Measurements from ENCODE around the gene SAPCD2. TPM values are rescaled to one million over a fixed set of nuclear protein-coding genes. Genes with fewer than 3 reads are reported as not detected.

SAPCD2 gene
- total RNA-seq, 4 donors from 2014 or later: 0.15 to 5.9 (median 1.0) TPM; not detected in 1

DNA sequence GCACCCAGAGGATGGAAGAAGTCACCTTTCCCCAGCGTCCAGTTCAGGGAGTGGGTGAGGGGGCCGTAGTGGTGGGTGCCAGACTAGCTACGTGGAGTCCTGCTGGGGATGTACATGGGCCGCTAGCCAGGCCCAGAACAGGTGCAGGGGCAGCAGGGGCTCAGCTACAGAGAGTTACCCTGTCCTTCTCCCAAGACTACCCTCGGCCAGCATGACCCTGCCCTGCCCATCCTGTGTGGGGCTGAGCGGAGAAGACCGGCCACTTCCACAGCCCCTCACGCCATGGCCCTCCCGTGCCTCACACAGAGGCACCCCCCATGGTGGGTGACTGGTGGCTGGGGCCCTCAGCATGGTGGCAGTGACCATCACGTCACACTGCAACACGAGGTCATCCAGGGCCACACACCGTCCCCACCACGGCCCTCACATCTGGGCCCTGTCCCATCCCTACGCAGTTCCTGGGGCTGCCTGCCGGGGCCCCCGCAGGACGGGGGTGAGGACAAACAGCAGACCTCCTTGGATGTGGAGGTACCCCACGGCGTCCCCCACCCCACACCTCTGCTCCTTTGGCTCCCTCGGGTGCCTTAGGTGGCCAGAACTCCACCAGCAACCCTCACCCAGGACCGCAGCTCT, 45.2 kb upstream of the SAPCD2 start:
- DNase-seq: no peak
- Histone ChIP-seq H3K9me3 (no peaks in the 10 kb centered on the region), H3K27me3 (no peaks in the 10 kb centered on the region), H3K36me3 (no peaks in the 10 kb centered on the region), H3K27ac (no peak overlapping the region), H3K4me1 (peaks cover 0 to 6% of the 10 kb centered on the region in 2 donors), H3K4me3 (no peak overlapping the region)
- no peak for TF ChIP-seq POLR2A (IDR thresholded peaks at IDR 0.05)
- TF ChIP-seq, protein P1, sequence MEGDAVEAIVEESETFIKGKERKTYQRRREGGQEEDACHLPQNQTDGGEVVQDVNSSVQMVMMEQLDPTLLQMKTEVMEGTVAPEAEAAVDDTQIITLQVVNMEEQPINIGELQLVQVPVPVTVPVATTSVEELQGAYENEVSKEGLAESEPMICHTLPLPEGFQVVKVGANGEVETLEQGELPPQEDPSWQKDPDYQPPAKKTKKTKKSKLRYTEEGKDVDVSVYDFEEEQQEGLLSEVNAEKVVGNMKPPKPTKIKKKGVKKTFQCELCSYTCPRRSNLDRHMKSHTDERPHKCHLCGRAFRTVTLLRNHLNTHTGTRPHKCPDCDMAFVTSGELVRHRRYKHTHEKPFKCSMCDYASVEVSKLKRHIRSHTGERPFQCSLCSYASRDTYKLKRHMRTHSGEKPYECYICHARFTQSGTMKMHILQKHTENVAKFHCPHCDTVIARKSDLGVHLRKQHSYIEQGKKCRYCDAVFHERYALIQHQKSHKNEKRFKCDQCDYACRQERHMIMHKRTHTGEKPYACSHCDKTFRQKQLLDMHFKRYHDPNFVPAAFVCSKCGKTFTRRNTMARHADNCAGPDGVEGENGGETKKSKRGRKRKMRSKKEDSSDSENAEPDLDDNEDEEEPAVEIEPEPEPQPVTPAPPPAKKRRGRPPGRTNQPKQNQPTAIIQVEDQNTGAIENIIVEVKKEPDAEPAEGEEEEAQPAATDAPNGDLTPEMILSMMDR (IDR thresholded peaks at IDR 0.05): no peak
- intact Hi-C loops (cut with DNase I; ENCODE audit: low total_unique reads): loop anchor here (10.0 kb wide), 1 partner anchor 109 kb away; the partner anchor contains the start of genes CYSRT1, RNF208 and RNF224

DNA sequence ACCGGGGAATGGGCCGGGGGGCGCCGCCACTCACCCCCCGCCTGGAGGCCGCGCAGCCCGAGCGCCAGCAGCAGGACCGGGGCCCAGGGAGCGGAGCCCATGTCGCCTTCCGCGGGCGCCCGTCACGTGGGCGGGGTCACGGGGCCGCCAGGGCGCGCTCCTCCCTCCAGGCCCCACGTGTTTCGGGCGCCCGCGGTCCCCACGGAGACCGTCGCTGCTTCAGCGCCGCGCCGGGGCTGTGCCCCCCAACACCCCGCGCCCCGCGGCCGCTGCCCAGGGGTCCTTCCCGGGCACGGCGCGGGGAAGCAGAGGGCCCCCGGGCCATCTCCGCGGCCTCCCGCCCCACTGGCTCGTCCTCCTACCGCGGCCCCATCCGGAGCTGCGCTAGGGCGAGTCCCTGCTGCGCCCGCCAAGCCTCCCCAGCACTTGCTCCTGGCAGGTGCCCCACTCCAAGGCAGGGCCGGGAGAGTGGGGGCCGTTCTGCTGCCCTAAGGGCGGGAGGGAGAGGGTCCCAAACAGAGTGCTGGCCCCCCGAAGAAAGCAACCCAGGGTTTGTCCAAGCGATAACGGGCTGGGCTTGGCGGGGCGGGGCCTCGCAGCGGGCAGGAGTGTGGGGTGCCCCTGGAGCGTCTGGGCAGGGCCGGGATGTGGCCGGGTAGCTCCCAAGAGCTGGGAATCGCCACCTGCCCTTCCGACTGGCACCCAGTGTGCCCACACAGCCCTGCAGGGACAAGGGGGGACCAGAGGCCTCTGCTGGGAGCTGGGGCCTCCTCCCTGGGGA, 44.4 kb upstream of the SAPCD2 start, which contains the start of gene DPP7:
DPP7 (minus strand) TSS at position 121 of the 781 bp plus-strand sequence; CDS start at position 101, 20 bp downstream.
- peak in 1 of 2 donors; percentile 55 for DNase-seq
- Histone ChIP-seq H3K36me3 (no peaks in the 10 kb centered on the region), H3K4me1 (peaks cover 0 to 6% of the 10 kb centered on the region in 2 donors), H3K4me3 (peak within 1 kb of the TSS; percentile 21 to 59), H3K27me3 (no peaks in the 10 kb centered on the region), H3K27ac (peak within 1 kb of the TSS in 1 of 2 donors; percentile 1), H3K9me3 (no peaks in the 10 kb centered on the region)
- TF ChIP-seq, protein P1 (IDR thresholded peaks at IDR 0.05): peak in 1 of 4 experiments; percentile 4
- peak; percentile 10 to 25 for TF ChIP-seq POLR2A (IDR thresholded peaks at IDR 0.05)
- intact Hi-C loops (cut with DNase I; ENCODE audit: low total_unique reads): loop anchor here (10.0 kb wide), 1 partner anchor 110 kb away; the partner anchor contains the start of genes CYSRT1, RNF208 and RNF224

DNA sequence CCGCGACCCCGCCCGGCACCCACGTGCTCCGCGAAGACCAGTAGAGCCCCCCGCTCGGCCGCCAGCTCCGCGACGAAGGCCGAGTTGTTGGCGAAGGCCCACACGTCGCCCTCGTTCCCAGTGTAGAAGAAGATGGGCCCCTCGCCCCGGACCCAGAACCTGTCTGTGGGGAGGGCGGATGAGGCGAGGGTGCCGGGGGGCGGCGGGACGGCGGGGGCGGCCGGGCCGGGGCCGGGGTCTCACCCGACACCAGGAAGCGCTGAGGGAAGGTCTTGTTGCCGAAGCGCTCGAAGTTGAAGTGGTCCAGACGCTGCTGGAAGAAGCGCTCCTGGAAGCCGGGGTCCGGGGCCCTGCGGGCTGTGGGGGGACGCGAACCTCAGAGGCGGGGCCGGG, 43.9 kb upstream of the SAPCD2 start:
- Histone ChIP-seq H3K27me3 (no peaks in the 10 kb centered on the region), H3K27ac (peak overlapping the region in 1 of 2 donors; percentile 1), H3K4me1 (peaks cover 0 to 6% of the 10 kb centered on the region in 2 donors), H3K36me3 (no peaks in the 10 kb centered on the region), H3K9me3 (no peaks in the 10 kb centered on the region), H3K4me3 (peak overlapping the region; percentile 21 to 59)
- DNase-seq: no peak
- TF ChIP-seq, protein P1 (IDR thresholded peaks at IDR 0.05): no peak
- TF ChIP-seq POLR2A (IDR thresholded peaks at IDR 0.05): no peak
- intact Hi-C loops (cut with DNase I; ENCODE audit: low total_unique reads): loop anchor here (10.0 kb wide), 1 partner anchor 111 kb away; the partner anchor contains the start of genes CYSRT1, RNF208 and RNF224

DNA sequence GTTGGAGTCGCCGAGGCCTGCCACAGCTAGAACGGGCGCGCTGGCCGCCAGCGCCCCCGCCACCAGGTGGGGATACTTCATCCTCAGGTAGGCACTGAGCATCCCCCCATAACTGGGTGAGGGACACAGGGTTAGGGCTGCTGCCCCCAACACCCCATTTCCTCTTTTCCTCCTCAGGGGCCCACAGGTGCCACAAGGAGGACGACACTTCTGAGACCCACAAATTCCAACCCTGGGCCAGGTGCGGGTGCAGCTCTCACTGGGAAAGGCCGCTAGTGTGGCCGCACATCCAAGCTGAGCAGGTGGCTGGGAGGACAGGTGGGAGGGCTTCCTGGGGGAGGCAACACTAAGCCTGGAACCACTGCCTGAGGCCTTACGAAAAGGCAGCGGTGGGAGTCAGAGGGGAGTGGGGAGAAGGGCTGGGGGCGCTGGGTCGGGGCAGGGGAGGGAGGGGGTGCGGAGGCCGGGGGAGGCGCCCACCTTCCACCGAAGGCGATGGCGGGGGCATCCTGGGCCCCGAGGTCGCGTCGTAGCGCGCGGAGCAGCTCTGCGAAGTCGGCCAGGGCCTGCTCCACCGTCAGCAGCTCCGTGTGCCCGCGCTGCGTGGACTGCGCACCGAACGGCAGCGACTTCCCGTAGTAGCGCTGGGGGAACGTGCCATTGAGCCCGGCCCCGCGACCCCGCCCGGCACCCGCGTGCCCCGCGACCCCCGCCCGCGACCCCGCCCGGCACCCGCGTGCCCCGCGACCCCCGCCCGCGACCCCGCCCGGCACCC, 43.2 kb upstream of the SAPCD2 start:
- no peaks in the 10 kb centered on the region for H3K9me3 ChIP-seq
- DNase-seq: no peak
- no peak overlapping the region for H3K27ac ChIP-seq
- H3K4me1 ChIP-seq: peaks cover 0 to 6% of the 10 kb centered on the region in 2 donors
- intact Hi-C loops (cut with DNase I; ENCODE audit: low total_unique reads): loop anchor here (10.0 kb wide), 1 partner anchor 111 kb away; the partner anchor contains the start of genes CYSRT1, RNF208 and RNF224
- H3K4me3 ChIP-seq: no peak overlapping the region
- TF ChIP-seq POLR2A (IDR thresholded peaks at IDR 0.05): no peak
- TF ChIP-seq, protein P1 (IDR thresholded peaks at IDR 0.05): no peak
- H3K36me3 ChIP-seq: no peaks in the 10 kb centered on the region
- no peaks in the 10 kb centered on the region for H3K27me3 ChIP-seq

All from uterus (tissue), 4 donors.